NOMO-1 treated with DMSO at 0.1 percent for 48 hours (cell line): Measurements from ENCODE around the gene TLK1.

Experiments
- DNase-seq: peaks from one replicate; lab custom pipeline; 2025; ENCODE audit not compliant: unreplicated experiment; lab: John Stamatoyannopoulos, UW

TLK1 gene

GRCh38 chr2:171169839-171170238, 9.1 kb upstream of the TLK1 start:
- DNase-seq = no peak

GRCh38 chr2:171169333-171169732, 8.6 kb upstream of the TLK1 start:
- no peak for DNase-seq

GRCh38 chr2:171167352-171167997, 6.8 kb upstream of the TLK1 start:
- no peak for DNase-seq

DNA sequence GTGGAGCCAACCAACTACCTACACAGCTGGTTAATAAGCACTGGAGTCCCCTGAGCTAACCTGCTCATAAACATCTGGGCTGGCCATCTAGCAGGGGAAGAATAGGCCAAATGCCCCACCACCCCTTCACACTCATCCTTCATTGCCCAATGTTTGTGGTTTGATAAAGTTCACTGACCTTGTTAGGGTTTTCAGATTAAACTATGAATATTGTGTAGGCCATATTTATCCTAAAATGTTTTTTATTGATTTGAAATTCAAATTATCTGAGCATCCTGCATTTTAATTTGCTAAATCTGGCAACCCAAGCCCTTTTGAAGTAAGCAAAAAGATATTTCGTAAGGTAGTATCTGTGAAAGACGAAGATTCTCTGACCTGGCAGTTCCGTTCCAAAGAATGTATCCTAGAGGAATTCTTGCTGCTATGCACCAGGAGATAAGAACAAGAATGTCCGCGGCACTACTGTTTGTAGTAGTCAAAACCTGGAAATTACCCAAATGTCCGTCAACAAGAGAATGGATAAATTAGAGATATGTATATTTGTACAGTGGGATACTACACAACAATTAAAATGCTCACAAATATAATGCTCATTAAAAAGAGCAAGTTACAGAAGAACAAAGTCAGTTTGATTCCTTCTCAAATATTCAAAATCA, 5.8 kb upstream of the TLK1 start:
- no peak for DNase-seq

DNA sequence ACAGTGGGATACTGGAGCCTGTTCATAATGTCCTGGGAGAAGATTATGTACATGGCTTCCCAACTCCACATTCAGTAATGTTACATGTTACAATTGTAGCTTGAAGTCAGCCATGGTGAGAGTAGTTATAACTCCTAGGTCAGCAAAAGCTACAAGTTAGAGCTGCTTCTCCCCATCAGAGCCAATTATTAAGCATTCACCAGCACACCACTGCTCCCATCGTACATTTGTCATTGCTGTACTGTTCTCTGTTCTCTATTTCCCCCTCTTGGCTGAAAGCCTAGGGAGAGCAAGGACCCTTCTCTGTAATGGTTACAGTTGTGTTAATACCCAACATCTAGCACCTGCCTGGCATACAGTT, 5.3 kb upstream of the TLK1 start:
- no peak for DNase-seq

DNA sequence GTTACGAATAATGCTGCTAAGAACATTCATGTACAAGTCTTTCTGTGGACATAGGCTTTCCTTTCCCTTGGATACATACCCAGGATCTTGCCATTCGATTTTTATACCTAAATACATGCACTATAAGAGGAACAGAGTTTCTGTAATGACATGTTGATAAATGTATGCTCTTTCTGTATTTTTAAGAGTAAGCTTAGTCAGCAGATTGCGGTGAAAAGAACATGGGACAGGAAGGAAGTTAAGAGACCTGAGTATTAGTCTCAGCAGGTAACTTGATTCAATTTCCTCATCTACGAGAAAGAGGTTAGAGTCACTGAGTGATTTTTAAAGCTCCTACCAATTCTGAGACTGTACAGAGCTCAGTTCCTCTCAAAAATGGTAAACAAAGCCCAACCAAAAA, 2.6 kb upstream of the TLK1 start:
- no peak for DNase-seq

DNA sequence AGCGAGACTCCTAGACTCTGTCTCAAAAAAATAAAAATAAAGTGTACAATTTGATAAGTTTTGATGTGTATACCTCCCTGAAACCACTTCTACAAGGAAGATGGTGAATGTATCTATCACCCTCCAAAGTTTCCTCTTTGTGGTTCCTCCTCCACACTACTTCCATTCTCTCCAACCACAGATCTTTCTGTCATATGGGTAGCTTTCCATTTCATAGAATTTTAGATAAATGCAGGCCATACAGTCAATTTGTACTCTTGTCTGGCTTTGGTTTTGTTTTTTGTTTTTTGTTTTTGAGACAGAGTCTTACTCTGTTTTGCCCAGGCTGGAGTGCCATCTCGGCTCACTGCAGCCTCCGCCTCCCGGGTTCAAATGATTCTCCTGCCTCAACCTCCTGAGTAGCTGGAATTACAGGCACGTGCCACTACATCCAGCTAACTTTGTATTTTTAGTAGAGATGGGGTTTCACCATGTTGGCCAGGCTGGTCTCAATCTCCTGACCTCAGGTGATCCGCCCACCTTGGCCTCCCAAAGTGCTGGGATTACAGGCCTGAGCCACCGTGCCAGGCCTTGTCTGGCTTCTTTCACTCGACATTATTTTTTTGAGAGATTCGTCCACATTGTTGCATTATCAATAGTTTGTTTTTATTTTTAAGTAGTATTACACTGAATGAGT, 2.0 kb upstream of the TLK1 start:
- peak; percentile 14 for DNase-seq

DNA sequence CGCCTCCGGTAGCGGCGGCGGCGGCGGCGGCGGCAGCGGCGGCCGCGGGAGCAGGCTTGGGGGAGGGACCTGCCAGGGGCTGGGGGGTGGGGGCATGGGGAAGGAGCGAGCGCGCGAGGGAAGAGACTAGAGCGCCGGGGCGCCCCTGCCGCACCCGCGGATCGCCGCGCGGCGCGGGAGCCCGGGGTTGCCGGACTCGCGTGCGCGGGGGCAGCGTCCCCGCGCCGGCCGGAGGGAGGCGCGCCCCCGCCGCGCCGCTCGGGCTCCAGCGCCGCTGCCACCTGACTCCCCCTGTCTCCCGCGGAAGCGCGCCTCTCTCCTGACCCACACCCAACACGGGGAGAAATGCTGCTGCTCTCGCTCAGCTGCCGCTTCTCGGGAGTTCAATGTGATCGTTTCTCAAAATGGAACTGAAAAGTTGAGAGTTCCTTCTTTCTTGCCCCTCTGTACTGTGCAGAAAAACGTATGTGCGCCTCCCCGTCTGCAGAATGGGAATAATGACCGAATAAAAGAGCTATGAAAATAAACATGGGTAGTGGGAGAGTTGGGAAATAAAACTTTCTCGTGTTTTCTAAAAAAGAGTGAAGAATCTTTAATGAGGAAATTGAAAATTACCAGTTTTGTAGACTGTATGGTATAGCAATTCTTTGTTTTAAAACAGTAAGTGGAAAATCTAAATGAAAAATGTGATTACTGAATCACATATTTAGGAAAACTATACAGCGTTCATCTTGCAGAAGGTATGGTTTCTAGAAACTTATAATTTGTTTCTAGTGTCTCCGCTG, 455 bp upstream of the TLK1 start:
- DNase-seq = peak; percentile 74

- DNase-seq = peak; percentile 71
Measured at GRCh38 chr2:171159372-171160118, 1.1 kb downstream of the TLK1 start.

- no peak for DNase-seq
Measured at GRCh38 chr2:171158790-171159371, 1.8 kb downstream of the TLK1 start.

DNA sequence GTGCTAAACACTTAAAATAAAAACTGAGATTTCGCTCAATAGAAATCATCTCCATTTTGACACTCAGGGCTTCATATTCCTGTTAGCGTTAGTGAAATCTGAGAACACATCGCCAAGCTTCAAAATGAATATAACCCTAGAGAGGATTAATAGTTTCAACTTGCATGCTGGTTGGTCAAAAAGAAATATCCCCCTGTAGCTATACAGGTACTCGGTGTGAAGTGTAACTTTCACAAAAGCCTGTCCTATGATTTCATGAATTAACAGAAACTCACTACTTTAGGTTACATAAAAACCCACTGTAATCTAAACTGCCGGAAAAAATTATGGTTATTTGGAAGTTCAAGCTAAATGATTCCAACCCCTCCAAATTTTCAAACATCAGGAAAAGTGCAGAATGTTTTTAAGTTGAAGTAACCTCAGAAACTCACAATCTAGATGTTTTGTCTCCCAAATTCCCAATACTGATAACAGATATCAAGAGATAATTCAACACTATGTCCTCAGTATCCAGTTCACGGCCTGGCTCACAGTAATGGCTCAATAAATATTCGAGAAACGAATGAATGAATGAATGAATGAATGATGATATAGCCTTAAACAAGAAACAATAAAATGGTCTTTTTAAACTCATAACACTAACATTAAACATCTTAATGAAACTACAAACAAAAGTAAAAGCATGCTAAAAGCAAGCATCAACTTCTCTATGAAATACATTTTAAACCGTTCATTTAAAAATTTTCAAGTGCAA, 2.5 kb downstream of the TLK1 start:
- no peak for DNase-seq

DNA sequence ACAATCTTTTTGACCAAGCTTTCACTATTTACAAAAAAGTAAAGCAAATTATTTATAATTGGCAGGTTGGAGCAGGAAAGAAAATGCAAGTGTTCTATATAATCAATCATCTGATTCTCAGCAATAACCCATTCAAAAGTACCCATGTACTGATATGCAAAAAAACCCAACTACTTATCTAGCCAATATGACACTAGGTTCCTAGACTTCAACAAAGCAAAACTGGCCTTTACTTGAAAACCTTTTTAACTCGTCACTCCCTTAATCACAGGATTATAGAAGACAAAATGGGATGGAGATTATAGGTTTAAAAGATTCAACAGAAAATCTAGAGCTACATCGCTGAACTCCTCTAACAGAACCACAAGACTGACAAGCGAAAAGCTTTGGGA, 3.6 kb downstream of the TLK1 start:
- no peak for DNase-seq

GRCh38 chr2:171154348-171154747, 6.3 kb downstream of the TLK1 start:
- DNase-seq = peak; percentile 68

DNA sequence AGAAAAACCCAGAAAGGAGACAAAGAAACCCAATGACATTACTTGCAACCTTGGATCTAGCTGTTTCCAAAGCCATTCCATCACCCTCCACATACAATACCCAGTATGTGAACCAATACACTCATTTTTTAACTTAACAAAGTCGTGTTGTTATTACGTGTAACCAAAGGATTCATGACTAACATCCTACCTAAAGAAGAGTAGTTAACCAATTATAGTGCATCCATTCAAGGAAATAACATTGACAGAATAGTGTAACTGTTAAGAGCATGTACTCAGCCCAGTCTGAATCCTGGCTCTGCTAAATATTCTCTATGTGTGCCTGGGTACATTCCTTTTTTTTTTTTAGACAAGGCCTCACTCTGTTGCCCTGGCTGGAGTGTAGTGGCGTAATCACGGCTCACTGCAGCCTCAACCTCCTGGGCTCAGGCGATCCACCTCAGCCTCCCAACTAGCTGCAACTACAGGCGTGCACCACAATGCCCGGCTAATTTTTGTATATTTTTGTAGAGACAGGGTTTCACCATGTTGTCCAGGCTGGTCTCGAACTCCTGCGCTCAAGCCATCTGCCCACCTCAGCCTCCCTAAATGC, 9.9 kb downstream of the TLK1 start:
- DNase-seq = no peak

- DNase-seq = no peak
Measured at GRCh38 chr2:171149986-171150693, 10.6 kb downstream of the TLK1 start.

DNA sequence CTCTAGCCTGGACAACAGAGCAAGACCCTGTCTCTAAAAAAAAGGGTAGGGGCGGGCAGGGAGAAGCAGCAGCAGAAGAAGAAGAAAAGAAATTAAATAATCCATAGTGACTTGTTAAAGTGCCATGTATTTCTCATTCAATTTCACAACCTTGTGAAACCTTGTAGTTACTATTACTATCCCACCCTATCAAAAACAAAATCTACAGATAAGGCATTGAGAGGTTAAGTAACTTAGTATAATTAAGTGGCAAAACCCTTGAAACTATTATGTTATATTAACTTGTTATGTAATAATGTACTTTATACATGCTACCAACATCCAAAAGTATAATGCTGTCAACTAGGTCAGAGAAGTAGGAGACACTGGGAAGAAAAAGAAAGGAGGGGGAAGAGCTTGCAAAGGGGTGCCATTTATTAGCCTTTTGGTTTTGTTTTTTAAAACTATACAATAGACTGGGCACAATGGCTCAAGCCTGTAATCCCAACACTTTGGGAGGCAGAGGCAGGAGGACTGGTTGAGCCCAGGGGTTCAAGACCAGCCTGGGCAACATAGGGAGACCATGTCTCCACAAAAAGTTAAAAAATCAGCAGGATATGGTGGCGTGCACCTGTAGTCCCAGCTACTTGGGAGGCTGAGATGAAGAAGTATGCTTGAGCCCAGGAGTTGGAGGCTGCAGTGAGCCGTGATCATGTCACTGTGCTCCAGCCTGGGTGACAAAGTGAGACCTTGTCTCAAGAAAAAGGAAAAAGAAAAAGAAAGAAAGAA, 11.3 kb downstream of the TLK1 start:
- DNase-seq = no peak

GRCh38 chr2:171147081-171147480, 13.6 kb downstream of the TLK1 start:
- DNase-seq = no peak

DNA sequence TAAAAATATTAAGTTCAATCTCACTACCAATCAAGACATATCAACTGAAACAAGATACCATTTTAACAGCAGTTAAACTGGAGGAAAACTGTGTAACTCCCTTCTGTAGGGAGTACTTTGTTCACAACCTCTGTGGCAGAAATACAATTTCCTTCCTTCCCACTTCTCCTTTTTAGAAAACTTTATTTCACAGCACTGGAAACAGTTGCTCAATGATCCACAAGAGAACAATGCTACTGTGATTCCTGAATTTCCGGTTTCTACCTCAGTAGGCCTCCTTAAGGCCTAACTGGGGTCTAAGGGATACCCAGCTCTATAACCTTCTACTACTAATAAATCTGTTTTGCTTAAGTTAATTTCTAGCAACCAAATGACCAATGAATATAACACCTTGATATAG, 14.1 kb downstream of the TLK1 start:
- DNase-seq = peak; percentile 90
